SU-DHL-6 (cell line): ENCODE data around the gene CHFR.

Experiments used
- H2AFZ ChIP-seq: fragments of 200-600 bp; sonication (generic); 2 replicates; pipeline ENCODE4 v1.6.1; 2014; ENCODE audit warnings: low read depth, mild to moderate bottlenecking, moderate library complexity, mixed read lengths, antibody characterized with exemption, low read length; ENCODE audit not compliant: severe bottlenecking
- H3F3A ChIP-seq: fragments of 200-600 bp; shearing (Covaris generic); 2 replicates; pipeline ENCODE4 v1.6.0; 2016; ENCODE audit warnings: antibody characterized with exemption, mild to moderate bottlenecking; ENCODE audit not compliant: insufficient read depth
- H3K27ac ChIP-seq: fragments of 200-600 bp; sonication (generic); 2 replicates; pipeline ENCODE4 v1.5.1; 2016; ENCODE audit warnings: low read depth, mild to moderate bottlenecking, low read length, moderate library complexity, mixed read lengths
- H3K27me3 ChIP-seq: fragments of 200-600 bp; sonication (generic), shearing (Covaris generic); 2 replicates; pipeline ENCODE4 v1.6.0; 2014; ENCODE audit warnings: mild to moderate bottlenecking, low read length
- H3K36me3 ChIP-seq: fragments of 200-600 bp; sonication (generic); 2 replicates; pipeline ENCODE4 v1.6.1; 2014; ENCODE audit warnings: mild to moderate bottlenecking, low read length, mixed read lengths
- H3K4me2 ChIP-seq: fragments of 300-600, 200-600 bp; shearing (Covaris generic), sonication (generic); 2 replicates; pipeline ENCODE4 v1.6.0; 2014; ENCODE audit warnings: low read length, low read depth, mild to moderate bottlenecking; ENCODE audit not compliant: poor library complexity, severe bottlenecking
- H3K4me3 ChIP-seq: fragments of 200-600 bp; sonication (generic); 2 replicates; pipeline ENCODE4 v1.5.1; 2014; ENCODE audit warnings: antibody characterized with exemption, low read length, mild to moderate bottlenecking, mixed read lengths; ENCODE audit not compliant: insufficient read depth, poor library complexity, severe bottlenecking
- H3K79me2 ChIP-seq: fragments of 200-600 bp; sonication (generic); 2 replicates; pipeline ENCODE4 v1.6.1; 2014; ENCODE audit warnings: mild to moderate bottlenecking, low read length, moderate library complexity; ENCODE audit not compliant: insufficient read depth
- H3K9ac ChIP-seq: fragments of 200-600 bp; sonication (generic); 2 replicates; pipeline ENCODE4 v1.7.0; 2014; ENCODE audit warnings: mild to moderate bottlenecking, low read length
- H3K9me2 ChIP-seq: fragments of 200-600 bp; sonication (generic); replicated peaks from 2 replicates; pipeline ENCODE4 v1.6.1; 2014; ENCODE audit warnings: low read length; ENCODE audit not compliant: insufficient read depth
- H3K9me3 ChIP-seq: fragments of 200-600 bp; sonication (generic); 2 replicates; pipeline ENCODE4 v1.6.1; 2014; ENCODE audit warnings: low read length, mixed read lengths; ENCODE audit not compliant: insufficient read depth
- H4K20me1 ChIP-seq: fragments of 200-600 bp; sonication (generic); 2 replicates; pipeline ENCODE4 v1.6.1; 2014; ENCODE audit warnings: low read depth, mild to moderate bottlenecking, antibody characterized with exemption, low read length, moderate library complexity, mixed read lengths
- EZH2phosphoT487 ChIP-seq: fragments of 200-600 bp; sonication (generic), shearing (Covaris generic); conservative IDR thresholded peaks from 2 replicates; pipeline ENCODE4 v1.6.1; 2018; ENCODE audit warnings: mild to moderate bottlenecking, antibody characterized with exemption, low read length, moderate library complexity, mixed read lengths
- TF ChIP-seq, protein P1 (sequence below): fragments of 200-600 bp; sonication (generic); IDR thresholded peaks from one replicate; pipeline ENCODE4 v1.5.1; 2017; ENCODE audit warnings: antibody characterized with exemption, mild to moderate bottlenecking, low read length, moderate library complexity; ENCODE audit not compliant: insufficient read depth, poor library complexity, severe bottlenecking

Gene CHFR

DNA sequence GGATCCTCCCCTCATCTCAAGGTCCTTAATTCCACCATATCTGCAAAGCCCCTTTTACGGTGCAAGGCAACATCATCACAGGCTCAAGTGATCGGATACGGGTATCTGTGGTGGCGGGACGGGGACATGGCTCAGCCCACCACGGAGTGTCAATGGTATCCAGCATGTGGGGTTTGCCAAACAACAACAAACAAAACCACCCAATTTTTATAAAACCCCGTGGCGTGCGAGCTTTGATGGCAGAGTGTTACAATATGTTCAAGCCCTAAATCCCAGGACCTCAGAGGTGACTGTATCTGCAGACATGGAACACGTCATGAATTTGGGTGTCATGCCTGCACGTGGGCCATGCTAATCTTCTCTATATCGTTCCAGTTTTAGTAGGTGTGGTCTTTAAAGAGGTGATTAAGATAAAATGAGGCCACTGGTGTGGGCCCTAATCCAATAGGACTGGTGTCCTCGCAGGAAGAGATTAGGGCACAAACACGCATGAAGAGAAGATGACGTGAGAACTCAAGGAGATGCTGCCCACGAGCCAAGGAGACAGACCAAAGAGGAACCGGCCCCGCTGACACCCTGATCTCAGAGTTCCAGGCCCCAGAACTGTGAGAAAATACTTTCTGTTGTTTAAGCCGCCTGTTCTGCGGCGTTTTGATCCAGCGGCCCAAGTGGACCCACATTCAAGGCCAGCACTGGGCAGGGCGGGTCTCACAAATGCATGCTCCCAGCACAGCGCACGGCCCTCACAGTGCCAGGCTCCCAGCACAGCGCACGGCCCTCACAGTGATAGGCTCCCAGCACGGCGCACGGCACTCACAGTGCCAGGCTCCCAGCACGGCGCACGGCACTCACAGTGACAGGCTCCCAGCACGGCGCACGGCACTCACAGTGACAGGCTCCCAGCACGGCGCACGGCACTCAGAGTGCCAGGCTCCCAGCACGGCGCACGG, 52.1 kb downstream of the CHFR start:
- Histone ChIP-seq H3K27me3 (no peaks in the 10 kb centered on the region), H3K9me3 (no peaks in the 10 kb centered on the region), H3K9ac (no peak overlapping the region), H4K20me1 (no peaks in the 10 kb centered on the region), H3K9me2 (no peaks in the 10 kb centered on the region), H3K27ac (no peak overlapping the region), H3K4me2 (no peak overlapping the region), H3K79me2 (no peaks in the 10 kb centered on the region), H2AFZ (no peak overlapping the region), H3K4me3 (no peak overlapping the region), H3K36me3 (no peaks in the 10 kb centered on the region), H3F3A (no peaks in the 10 kb centered on the region)
- TF ChIP-seq, protein P1, sequence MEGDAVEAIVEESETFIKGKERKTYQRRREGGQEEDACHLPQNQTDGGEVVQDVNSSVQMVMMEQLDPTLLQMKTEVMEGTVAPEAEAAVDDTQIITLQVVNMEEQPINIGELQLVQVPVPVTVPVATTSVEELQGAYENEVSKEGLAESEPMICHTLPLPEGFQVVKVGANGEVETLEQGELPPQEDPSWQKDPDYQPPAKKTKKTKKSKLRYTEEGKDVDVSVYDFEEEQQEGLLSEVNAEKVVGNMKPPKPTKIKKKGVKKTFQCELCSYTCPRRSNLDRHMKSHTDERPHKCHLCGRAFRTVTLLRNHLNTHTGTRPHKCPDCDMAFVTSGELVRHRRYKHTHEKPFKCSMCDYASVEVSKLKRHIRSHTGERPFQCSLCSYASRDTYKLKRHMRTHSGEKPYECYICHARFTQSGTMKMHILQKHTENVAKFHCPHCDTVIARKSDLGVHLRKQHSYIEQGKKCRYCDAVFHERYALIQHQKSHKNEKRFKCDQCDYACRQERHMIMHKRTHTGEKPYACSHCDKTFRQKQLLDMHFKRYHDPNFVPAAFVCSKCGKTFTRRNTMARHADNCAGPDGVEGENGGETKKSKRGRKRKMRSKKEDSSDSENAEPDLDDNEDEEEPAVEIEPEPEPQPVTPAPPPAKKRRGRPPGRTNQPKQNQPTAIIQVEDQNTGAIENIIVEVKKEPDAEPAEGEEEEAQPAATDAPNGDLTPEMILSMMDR: no peak
- TF ChIP-seq EZH2phosphoT487: no peak

- H3K27me3 ChIP-seq: no peaks in the 10 kb centered on the region
- TF ChIP-seq EZH2phosphoT487: no peak
- TF ChIP-seq, protein P1: no peak
- no peaks in the 10 kb centered on the region for H3K9me2 ChIP-seq
- H3K36me3 ChIP-seq: 0 out of 2 replicates have a peak, but pooled peaks cover 3% of the 10 kb centered on the region
- no peak overlapping the region for H3K9ac ChIP-seq
- no peaks in the 10 kb centered on the region for H3K9me3 ChIP-seq
- no peaks in the 10 kb centered on the region for H3K79me2 ChIP-seq
- H3K4me3 ChIP-seq: no peak overlapping the region
- no peak overlapping the region for H3K27ac ChIP-seq
- H3K4me2 ChIP-seq: no peak overlapping the region
- H3F3A ChIP-seq: no peaks in the 10 kb centered on the region
- H4K20me1 ChIP-seq: no peaks in the 10 kb centered on the region
- no peak overlapping the region for H2AFZ ChIP-seq
Measured at GRCh38 chr12:132834181-132834711, 53.2 kb downstream of the CHFR start.

DNA sequence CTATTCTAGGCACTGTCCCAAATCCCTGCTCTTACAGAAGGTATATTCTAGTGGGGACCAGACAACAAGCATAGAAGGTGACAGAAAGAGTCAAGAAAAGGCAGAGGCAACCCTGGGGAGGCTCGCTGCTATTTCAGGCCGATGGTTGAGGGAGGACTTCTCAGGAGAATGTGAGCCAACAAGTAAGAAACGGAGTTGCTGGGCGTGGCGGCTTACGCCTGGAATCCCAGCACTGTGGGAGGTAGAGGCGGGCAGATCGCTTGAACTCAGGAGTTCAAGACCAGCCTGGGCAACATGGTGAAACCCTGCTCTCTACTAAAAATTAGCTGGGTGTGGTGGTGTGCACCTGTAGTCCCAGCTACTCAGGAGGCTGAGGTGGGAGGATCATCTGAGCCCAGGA, 54.1 kb downstream of the CHFR start:
- H3K79me2 ChIP-seq: peaks cover under 1% of the 10 kb centered on the region
- no peak overlapping the region for H3K27ac ChIP-seq
- no peaks in the 10 kb centered on the region for H4K20me1 ChIP-seq
- 0 out of 2 replicates have a peak, but pooled peaks cover 3% of the 10 kb centered on the region for H3K36me3 ChIP-seq
- H3K4me2 ChIP-seq: no peak overlapping the region
- H2AFZ ChIP-seq: no peak overlapping the region
- no peak overlapping the region for H3K4me3 ChIP-seq
- no peak overlapping the region for H3K9ac ChIP-seq
- H3F3A ChIP-seq: no peaks in the 10 kb centered on the region
- no peak for TF ChIP-seq EZH2phosphoT487
- TF ChIP-seq, protein P1: no peak
- H3K27me3 ChIP-seq: no peaks in the 10 kb centered on the region
- no peaks in the 10 kb centered on the region for H3K9me2 ChIP-seq
- H3K9me3 ChIP-seq: no peaks in the 10 kb centered on the region
